OCI-LY1 (cell line): ENCODE results near the gene GNG13.

ENCODE experiments used
- H2AFZ ChIP-seq: fragments of 200-600 bp; sonication (generic), shearing (Covaris generic); 2 replicates; pipeline ENCODE4 v1.6.0; 2014; ENCODE audit warnings: antibody characterized with exemption, mild to moderate bottlenecking, low read length
- H3F3A ChIP-seq: fragments of 200-600 bp; sonication (generic), shearing (Covaris generic); 2 replicates; pipeline ENCODE4 v1.6.0; 2014; ENCODE audit warnings: mild to moderate bottlenecking, antibody characterized with exemption, low read length, moderate library complexity; ENCODE audit not compliant: insufficient read depth
- H3K27ac ChIP-seq: fragments of 200-600 bp; sonication (generic); 2 replicates; pipeline ENCODE4 v1.5.1; 2014; ENCODE audit warnings: low read length, mixed run types, mild to moderate bottlenecking, low read depth; ENCODE audit not compliant: poor library complexity, severe bottlenecking
- H3K27me3 ChIP-seq: fragments of 200-600 bp; sonication (generic); 2 replicates; pipeline ENCODE4 v1.6.0; 2014; ENCODE audit warnings: antibody characterized with exemption, mild to moderate bottlenecking, low read length, moderate library complexity; ENCODE audit not compliant: insufficient read depth
- H3K36me3 ChIP-seq: fragments of 200-600 bp; sonication (generic); 2 replicates; pipeline ENCODE4 v1.6.1; 2014; ENCODE audit warnings: mild to moderate bottlenecking, antibody characterized with exemption, low read length, moderate library complexity, mixed read lengths; ENCODE audit not compliant: insufficient read depth
- H3K4me1 ChIP-seq: fragments of 200-600 bp; sonication (generic); 2 replicates; pipeline ENCODE4 v1.5.1; 2014; ENCODE audit warnings: mild to moderate bottlenecking, low read length, moderate library complexity; ENCODE audit not compliant: insufficient read depth, severe bottlenecking
- H3K4me2 ChIP-seq: fragments of 200-600 bp; sonication (generic), shearing (Covaris generic); 2 replicates; pipeline ENCODE4 v1.6.1; 2014; ENCODE audit warnings: low read length
- H3K4me3 ChIP-seq: fragments of 200-600 bp; sonication (generic); 2 replicates; pipeline ENCODE4 v1.5.1; 2014; ENCODE audit warnings: low read length, low read depth, mild to moderate bottlenecking, mixed read lengths; ENCODE audit not compliant: poor library complexity, severe bottlenecking
- H3K79me2 ChIP-seq: fragments of 200-600 bp; shearing (Covaris generic); 2 replicates; pipeline ENCODE4 v1.6.1; 2016; ENCODE audit warnings: mixed run types, low read length, mixed read lengths; ENCODE audit not compliant: insufficient read depth
- H3K9ac ChIP-seq: fragments of 200-600 bp; sonication (generic), shearing (Covaris generic); 2 replicates; pipeline ENCODE4 v1.6.1; 2014; ENCODE audit warnings: mild to moderate bottlenecking, low read length, mixed read lengths
- H3K9me2 ChIP-seq: fragments of 200-600 bp; sonication (generic), shearing (Covaris generic); 2 replicates; pipeline ENCODE4 v1.6.1; 2014; ENCODE audit warnings: low read depth, mild to moderate bottlenecking, low read length, mixed read lengths
- H3K9me3 ChIP-seq: fragments of 200-600 bp; shearing (Covaris generic); 2 replicates; pipeline ENCODE4 v1.6.1; 2014; ENCODE audit warnings: low read length, mixed read lengths
- H4K20me1 ChIP-seq: fragments of 200-600 bp; sonication (generic), shearing (Covaris generic); 2 replicates; pipeline ENCODE4 v1.6.0; 2016; ENCODE audit warnings: mild to moderate bottlenecking, low read length; ENCODE audit not compliant: insufficient read depth
- EZH2 ChIP-seq: fragments of 200-600 bp; sonication (generic), shearing (Covaris generic); IDR thresholded peaks from 2 replicates; pipeline ENCODE4 v1.8.0; 2017; ENCODE audit warnings: borderline replicate concordance, mixed run types, mild to moderate bottlenecking, antibody characterized with exemption, low read length, moderate library complexity, mixed read lengths
- TF ChIP-seq, protein P1 (sequence below): fragments of 200-600 bp; sonication (generic), shearing (Covaris generic); IDR thresholded peaks from 2 replicates; pipeline ENCODE4 v1.5.1; 2017; ENCODE audit warnings: mild to moderate bottlenecking, antibody characterized with exemption, low read length, moderate library complexity, mixed read lengths

The GNG13 gene

DNA sequence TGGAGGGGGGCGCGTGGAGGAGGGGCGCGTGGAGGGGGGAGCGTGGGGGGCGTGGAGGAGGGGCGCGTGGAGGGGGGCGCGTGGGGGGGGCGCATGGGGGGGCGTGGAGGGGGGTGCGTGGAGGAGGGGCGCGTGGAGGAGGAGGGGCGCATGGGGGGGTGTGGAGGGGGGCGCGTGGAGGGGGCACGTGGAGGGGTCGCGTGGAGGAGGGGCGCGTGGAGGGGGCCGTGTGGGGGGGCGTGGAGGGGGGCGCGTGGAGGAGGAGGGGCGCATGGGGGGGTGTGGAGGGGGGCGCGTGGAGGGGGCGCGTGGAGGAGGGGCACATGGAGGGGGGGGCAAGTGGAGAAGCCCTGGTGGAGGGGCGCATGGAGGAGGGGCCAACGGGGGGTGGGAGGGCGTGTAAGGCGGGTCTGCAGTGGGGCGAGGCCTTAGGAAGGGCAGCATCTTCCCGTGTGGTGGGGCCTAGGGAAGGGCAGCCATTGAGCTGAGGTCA lies 32.7 kb downstream of the GNG13 start:
- Histone ChIP-seq H3K9me3 (no peaks in the 10 kb centered on the region), H3K79me2 (no peaks in the 10 kb centered on the region), H3K4me1 (no peaks in the 10 kb centered on the region), H3K27ac (no peak overlapping the region), H4K20me1 (no peaks in the 10 kb centered on the region), H3K4me2 (no peak overlapping the region), H3K4me3 (no peak overlapping the region), H2AFZ (no peak overlapping the region), H3F3A (no peaks in the 10 kb centered on the region), H3K36me3 (no peaks in the 10 kb centered on the region), H3K9ac (no peak overlapping the region), H3K9me2 (no peaks in the 10 kb centered on the region), H3K27me3 (no peaks in the 10 kb centered on the region)
- no peak for TF ChIP-seq EZH2
- TF ChIP-seq, protein P1, sequence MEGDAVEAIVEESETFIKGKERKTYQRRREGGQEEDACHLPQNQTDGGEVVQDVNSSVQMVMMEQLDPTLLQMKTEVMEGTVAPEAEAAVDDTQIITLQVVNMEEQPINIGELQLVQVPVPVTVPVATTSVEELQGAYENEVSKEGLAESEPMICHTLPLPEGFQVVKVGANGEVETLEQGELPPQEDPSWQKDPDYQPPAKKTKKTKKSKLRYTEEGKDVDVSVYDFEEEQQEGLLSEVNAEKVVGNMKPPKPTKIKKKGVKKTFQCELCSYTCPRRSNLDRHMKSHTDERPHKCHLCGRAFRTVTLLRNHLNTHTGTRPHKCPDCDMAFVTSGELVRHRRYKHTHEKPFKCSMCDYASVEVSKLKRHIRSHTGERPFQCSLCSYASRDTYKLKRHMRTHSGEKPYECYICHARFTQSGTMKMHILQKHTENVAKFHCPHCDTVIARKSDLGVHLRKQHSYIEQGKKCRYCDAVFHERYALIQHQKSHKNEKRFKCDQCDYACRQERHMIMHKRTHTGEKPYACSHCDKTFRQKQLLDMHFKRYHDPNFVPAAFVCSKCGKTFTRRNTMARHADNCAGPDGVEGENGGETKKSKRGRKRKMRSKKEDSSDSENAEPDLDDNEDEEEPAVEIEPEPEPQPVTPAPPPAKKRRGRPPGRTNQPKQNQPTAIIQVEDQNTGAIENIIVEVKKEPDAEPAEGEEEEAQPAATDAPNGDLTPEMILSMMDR, result no peak

DNA sequence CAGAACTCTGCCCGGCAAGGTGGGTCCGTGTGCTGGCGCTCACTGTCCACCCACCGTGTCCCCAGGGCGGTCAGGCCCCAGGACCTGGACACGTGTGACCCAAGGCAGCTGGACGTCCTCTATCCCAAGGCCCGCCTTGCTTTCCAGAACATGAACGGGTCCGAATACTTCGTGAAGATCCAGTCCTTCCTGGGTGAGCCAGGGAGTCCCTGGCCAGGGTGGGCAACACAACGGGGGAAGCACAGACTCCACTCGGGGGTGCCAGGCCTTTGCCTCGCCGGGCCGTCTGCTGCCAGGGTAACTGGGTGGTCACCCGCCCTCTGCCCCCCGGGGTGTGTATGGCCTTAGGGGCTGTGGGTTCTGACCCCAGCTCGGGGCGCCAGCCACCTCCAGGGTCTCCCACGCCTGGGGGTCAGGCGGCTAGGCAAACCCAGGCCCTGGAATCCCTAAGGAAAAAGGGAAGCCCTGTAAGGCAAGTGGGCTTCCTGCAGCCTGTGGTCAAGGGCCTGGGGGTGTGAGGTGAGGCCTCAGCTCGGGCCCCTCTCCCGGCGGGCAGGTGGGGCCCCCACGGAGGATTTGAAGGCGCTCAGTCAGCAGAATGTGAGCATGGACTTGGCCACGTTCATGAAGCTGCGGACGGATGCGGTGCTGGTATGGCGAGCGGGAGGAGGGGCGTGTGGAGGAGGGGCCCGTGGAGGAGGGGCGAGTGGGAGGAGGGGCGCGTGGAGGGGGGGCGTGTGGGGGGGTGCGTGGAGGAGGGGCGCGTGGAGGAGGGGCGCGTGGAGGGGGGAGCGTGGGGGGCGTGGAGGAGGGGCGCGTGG lies 33.5 kb downstream of the GNG13 start:
- TF ChIP-seq EZH2, result no peak
- TF ChIP-seq, protein P1, result no peak
- Histone ChIP-seq H3K4me2 (no peak overlapping the region), H3K27me3 (no peaks in the 10 kb centered on the region), H3K9me2 (no peaks in the 10 kb centered on the region), H3K4me3 (no peak overlapping the region), H3K4me1 (no peaks in the 10 kb centered on the region), H3K79me2 (no peaks in the 10 kb centered on the region), H3F3A (no peaks in the 10 kb centered on the region), H4K20me1 (no peaks in the 10 kb centered on the region), H3K36me3 (no peaks in the 10 kb centered on the region), H3K27ac (no peak overlapping the region), H3K9me3 (no peaks in the 10 kb centered on the region), H3K9ac (no peak overlapping the region), H2AFZ (no peak overlapping the region)

DNA sequence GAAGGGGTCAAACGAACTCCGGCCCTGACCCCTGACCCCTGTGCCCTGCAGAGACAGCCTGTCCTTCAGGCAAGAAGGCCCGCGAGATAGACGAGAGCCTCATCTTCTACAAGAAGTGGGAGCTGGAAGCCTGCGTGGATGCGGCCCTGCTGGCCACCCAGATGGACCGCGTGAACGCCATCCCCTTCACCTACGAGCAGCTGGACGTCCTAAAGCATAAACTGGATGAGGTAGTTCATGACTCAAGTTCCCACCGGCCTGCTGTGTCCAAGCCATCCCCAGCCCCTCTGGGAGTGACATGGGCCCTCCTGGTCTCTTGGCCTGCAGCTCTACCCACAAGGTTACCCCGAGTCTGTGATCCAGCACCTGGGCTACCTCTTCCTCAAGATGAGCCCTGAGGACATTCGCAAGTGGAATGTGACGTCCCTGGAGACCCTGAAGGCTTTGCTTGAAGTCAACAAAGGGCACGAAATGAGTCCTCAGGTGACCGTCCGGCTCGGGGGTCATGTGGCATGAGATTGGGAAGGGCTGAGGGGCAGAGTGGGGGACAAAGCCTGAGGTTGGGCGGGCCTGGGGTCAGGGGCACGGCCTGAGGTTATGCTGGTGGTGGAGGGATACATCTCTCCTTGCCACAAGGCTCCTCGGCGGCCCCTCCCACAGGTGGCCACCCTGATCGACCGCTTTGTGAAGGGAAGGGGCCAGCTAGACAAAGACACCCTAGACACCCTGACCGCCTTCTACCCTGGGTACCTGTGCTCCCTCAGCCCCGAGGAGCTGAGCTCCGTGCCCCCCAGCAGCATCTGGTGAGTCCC lies 34.3 kb downstream of the GNG13 start:
- Histone ChIP-seq H3K27me3 (no peaks in the 10 kb centered on the region), H3K4me3 (no peak overlapping the region), H3K27ac (no peak overlapping the region), H3K9me3 (no peaks in the 10 kb centered on the region), H3K9ac (no peak overlapping the region), H3K4me2 (no peak overlapping the region), H3K4me1 (no peaks in the 10 kb centered on the region), H3K9me2 (no peaks in the 10 kb centered on the region), H3K36me3 (no peaks in the 10 kb centered on the region), H4K20me1 (no peaks in the 10 kb centered on the region), H3F3A (no peaks in the 10 kb centered on the region), H2AFZ (no peak overlapping the region), H3K79me2 (no peaks in the 10 kb centered on the region)
- TF ChIP-seq, protein P1, result no peak
- TF ChIP-seq EZH2, result no peak
